Epithelial cell of prostate (primary cell): Measurements from ENCODE around the gene ATG4D.

Source experiments
- DNase-seq: peaks from one replicate; pipeline ENCODE4 v3.0.0-alpha.2; 2011; ENCODE audit warnings: low read depth, low spot score
- H3K27ac ChIP-seq: fragments of 450-650 bp; 2 replicates; pipeline ENCODE4 v1.5.1; 2017; ENCODE audit warnings: mild to moderate bottlenecking

ATG4D gene

GRCh38 chr19:10543420-10544241, at the start of gene ATG4D:
ATG4D (plus strand) TSS chr19:10543904; CDS start chr19:10544091, 187 bp downstream.
- DNase-seq: no peak
- H3K27ac ChIP-seq: peak within 1 kb of the TSS; percentile 48

- no peak for DNase-seq
- no peak overlapping the region for H3K27ac ChIP-seq
Observed at GRCh38 chr19:10497371-10497770, 46.3 kb upstream of the ATG4D start.

DNA sequence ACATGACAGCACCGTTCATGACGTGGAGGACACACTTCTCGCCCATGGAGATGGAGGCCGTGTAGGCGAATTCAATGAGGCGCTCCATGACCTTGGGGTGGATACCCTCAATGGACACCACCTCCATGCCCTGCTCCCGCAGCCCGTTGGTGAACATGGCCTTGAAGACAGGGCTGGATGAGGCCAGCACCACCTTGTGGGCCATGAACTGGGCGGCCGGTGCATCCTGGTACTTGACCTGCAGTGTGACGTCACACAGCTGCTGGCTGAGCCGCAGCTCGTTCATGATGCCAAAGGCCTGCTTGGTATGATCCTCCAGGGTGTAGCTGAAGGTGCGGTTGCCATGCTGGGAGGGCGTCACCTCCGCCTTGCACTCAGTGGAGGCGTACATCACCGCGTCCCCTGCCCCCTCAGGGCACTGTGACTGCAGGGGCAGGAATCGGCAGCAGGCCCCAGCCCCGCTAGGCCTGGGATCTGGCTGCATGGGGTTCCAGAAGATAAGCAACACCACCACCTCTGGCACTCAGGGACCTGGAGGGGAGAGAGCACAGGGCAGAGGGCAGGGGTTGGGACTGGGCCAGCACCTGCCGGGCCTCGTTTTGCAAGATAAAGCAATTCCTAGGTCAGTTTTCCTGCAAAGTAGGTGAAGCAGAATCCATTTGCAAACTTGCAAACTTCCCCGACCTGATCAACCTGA, 44.0 kb upstream of the ATG4D start:
- DNase-seq: no peak
- no peak overlapping the region for H3K27ac ChIP-seq

GRCh38 chr19:10500247-10500592, 43.5 kb upstream of the ATG4D start:
- DNase-seq: no peak
- no peak overlapping the region for H3K27ac ChIP-seq

GRCh38 chr19:10501971-10502523, 41.7 kb upstream of the ATG4D start:
- H3K27ac ChIP-seq: peak overlapping the region; percentile 79
- no peak for DNase-seq

DNA sequence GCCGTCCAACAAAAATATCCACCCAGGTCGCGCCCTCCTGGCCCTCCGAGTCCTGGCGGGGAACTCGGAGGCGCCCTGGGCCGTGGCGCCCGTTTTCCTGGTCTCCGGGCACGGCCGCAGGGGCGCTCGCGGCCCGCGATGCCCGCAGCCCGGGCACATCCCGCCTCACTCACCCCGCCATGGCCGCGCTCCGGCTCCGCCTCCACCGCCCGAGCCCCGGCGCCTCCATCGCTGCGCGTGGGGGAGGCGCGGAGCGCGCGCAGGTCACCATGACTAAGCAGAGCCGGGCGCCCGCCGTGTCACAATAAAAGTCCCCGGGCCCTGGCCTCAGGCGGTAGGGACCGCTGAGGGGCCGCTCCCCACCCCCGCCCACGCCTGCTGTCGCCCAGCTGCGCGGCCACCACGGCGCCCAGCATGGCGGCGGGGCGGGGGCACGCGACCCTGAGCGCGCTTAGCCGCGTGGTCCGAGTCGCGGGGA, 41.1 kb upstream of the ATG4D start:
- peak overlapping the region; percentile 79 for H3K27ac ChIP-seq
- peak; percentile 44 for DNase-seq

DNA sequence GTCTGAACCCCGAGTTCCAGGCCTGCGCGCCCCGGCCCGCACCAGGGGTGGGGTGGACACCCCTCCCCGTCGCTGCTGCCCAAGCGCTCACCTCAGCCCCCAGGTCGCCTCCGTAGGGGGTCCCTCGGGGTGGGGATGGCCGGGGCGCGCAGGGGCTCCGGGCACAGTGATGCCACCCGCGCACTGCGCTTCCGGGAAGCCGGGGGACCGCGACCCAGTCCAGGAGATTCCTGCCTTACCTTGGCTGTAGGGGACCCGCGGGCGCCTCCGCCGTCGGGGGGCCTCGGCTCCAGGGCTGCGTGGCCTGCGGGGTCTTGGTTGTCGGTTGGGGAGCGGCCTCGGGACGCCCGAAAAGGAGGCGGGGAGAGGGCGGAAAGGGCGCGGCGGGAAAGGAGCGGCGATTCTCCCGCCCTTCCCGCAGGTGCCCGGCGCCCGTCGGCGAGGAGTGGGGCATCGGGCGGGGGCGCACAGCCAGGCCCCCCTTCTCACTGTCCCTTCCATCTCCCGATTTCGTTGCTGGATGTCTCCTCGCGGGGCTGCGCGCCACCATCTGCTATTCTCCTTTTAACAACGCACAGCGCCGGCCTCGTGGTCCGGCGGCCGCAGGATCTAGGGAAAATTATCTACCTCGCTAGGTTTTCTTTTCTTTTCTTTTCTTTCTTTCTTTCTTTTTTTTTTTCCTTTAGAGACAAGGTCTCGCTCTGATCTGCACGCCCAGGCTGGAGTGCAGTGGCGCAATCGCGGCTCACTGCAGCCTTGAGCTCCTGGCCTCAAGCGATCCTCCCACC, 40.5 kb upstream of the ATG4D start, which contains the start of gene KEAP1:
Gene KEAP1, minus strand, starts transcription at position 355 of the 788 bp plus-strand sequence. CDS start 3,323 bp downstream, outside the sequence.
- no peak for DNase-seq
- peak within 1 kb of the TSS; percentile 79 for H3K27ac ChIP-seq

DNA sequence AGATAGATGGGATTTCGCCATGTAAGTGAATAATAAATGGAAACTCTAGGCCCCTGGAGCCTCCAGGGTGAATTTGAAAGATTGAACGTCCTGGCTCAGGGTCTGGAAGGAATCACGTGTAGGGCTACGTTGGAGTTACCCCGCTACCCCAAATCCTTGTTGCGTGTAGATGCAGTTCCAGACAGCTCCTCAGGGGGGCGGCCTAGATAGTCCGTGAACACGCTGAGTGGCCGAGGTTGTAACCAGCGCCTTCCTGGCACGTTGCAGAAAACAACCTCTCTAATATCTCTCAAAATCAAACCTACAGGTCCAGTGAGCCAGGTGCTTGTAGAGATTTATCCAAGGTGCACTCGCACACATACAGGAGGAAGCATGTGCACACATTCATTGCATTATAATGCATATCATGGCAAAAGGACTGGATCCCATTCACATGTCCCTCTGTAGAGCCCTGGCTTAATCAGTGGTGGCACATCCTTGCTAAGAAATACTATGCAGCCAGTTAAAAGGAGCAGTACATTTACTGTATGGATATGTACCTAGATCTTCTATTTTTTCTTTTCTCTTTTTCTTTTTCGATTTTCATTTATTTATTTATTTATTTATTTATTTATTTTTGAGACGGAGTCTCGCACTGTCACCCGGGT, 38.0 kb upstream of the ATG4D start:
- no peak overlapping the region for H3K27ac ChIP-seq
- DNase-seq: no peak

DNA sequence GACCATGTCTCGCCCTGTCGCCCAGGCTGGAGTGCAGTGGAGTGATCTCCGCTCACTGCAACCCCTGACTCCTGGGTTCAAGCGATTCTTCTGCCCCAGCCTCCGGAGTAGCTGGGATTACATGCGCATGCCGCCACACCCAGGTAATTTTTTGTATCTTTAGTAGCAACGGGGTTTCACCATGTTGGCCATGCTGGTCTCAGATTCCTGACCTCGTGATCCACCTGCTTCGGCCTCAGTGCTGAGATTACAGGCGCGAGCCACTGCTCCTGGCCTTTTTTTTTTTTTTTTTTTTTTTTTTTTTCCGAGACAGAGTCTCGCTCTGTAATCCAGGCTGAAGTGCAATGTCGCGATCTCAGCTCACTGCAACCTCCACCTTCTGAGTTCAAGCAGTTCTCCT, 35.7 kb upstream of the ATG4D start:
- no peak overlapping the region for H3K27ac ChIP-seq
- no peak for DNase-seq

DNA sequence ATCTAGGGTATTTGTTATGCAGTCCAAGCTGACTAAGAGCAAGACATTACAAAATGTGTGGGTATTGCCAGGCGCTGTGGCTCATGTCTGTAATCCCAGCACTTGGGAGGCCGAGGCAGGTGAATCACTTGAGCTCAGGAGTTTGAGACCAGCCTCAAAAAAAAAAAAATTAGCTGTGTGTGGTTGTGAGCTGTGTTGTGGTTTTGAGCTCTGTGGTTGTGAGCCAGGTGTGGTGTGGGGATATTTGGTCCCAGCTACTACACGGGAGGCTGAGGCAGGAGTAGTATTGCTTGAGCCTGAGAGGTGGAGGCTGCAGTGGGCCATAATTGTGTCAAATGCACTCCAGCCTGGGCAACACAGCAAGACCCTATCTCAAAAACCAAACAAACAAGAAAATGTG, 35.0 kb upstream of the ATG4D start:
- no peak overlapping the region for H3K27ac ChIP-seq
- DNase-seq: no peak

GRCh38 chr19:10510301-10510802, 33.4 kb upstream of the ATG4D start:
- H3K27ac ChIP-seq: peak overlapping the region; percentile 57

DNA sequence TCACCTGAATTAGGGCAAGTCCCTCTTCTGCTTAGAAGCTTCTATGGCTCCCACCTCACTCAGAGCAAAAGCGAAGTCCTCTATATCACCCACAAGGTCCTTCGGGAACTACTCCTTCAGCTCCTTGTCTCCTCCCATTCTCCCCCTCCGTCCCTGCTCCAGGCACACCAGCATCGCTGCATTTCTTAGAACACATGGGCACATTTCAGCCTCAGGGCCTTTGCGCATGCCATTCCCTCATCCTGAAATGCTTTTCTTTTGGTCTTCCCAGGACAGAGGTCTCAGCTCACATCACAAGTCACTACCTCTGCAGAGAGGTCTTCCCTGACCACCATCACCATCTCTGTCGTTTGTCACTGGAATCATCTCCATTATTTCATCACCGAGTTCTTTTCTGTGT, 30.5 kb upstream of the ATG4D start:
- DNase-seq: no peak
- no peak overlapping the region for H3K27ac ChIP-seq

More at GRCh38 chr19:10510301-10510802, 33.4 kb upstream of the ATG4D start:
- DNase-seq: peak; percentile 33

DNA sequence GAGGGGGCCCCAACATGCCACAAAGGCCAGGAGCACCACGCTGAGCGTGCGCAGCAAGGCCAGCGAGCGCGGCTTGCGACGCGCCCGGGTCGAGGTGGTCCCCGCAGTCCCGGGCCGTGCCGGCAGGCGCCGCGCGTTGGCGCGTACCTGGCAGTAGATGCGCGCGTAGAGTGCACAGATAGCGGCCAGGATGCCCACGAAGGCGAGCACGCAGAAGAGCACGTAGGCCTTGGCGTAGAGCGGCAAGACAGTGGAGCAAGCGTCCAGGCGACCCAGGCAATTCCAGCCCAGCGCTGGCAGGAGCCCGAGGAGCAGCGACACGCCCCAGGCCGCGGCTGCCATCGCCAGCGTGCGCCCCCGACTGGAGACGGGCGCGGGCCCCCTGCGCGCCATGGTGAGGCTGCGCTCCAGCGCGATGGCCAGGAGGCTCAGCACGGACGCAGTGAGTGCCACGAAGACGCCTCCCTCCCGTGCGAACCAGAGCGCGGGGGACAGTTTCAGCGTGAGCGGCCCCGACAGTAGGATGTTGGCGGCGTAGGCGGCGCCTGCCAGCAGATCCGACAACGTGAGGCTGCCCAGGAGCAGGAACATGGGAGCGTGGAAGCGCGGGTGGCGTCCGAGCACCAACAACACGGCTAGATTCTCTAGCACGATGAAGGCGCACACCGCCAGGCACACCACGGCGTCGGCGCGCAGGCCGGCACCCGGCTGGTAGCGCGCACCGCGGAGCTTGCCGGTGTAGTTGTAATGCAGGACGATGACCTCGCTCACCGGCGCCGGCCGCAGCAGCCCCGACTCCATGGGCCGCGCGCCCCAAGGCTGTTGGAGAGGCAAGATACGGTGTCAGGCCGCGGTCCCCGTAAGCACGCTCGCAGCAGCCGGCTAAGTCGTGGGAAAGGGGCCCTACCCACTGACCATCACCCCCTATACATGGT, 29.2 kb upstream of the ATG4D start:
- no peak for DNase-seq
- H3K27ac ChIP-seq: no peak overlapping the region

- DNase-seq: no peak
- peak overlapping the region; percentile 46 for H3K27ac ChIP-seq
Observed at GRCh38 chr19:10516064-10516385, 27.7 kb upstream of the ATG4D start.

GRCh38 chr19:10516671-10517286, 26.9 kb upstream of the ATG4D start:
- H3K27ac ChIP-seq: peak overlapping the region; percentile 46
- DNase-seq: no peak

GRCh38 chr19:10517361-10517759, 26.3 kb upstream of the ATG4D start, which contains the start of gene S1PR5:
S1PR5 (minus strand) TSS chr19:10517447; CDS start chr19:10515011, 2,436 bp downstream.
- H3K27ac ChIP-seq: peak within 1 kb of the TSS; percentile 46
- DNase-seq: no peak

DNA sequence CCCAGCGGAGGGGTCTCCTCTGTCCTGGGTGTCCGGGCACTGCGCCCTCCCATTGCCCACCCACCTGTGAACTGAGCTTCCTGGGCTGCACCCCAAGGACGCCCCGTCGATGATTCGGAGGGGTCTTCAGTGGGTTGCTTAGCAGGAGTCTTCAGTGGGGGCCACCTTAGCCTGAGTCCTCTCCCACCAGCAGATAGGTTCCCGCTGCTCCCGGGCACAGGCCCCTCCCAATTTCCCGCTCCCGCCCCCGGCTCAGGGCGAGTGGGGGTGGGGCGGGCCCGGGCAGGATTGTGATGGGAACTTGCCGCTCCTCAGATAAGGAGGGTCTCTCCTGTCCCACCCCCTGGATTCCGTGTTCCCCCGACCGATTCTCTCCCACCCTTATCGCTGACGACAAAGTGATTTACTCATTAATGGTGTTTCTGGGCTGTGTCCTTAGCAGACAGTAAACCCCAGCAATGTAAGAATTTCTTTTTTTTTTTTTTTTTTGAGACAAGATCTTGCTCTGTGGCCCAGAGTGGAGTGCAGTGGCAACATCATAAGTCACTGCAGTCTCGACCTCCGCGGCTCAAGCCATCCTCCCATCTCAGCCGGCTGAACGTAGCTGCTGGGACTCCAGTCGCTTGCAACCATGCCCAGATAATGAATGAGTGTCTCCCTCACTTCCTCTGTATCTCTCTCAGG, 25.8 kb upstream of the ATG4D start:
- H3K27ac ChIP-seq: peak overlapping the region; percentile 46
- no peak for DNase-seq
